Measurements from ENCODE around the gene L3MBTL4. TPM values are rescaled to one million over a fixed set of nuclear protein-coding genes. Genes with fewer than 3 reads are reported as not detected.

The L3MBTL4 gene
- total RNA-seq, 2 experiments from 2014 or later, result 0.19 to 0.47 TPM

DNA sequence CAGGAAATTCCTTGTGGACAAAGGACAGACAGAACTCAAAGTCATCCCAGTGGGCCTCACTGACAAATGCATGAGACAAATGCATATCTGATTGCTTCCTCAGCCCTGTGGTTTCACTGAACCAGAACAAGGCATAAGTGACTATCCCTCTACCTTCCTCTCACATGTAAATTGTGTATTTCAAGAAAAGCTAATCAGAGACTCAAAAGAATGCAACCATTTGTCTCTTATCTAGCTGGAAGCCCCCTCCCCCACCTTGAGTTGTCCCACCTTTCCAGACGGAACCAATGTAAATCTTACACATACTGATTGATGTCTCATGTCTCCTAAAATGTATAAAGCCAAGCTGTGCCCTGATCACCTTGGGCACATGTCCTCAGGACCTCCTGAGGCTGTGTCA lies 417.4 kb downstream of the L3MBTL4 start:
- Histone ChIP-seq H3K27ac (ENCODE audit: low read depth in 1 of 2, low read length in 2 of 2) (no peak overlapping the region), H3K9me3 (ENCODE audit: control insufficient read depth in 1 of 2, insufficient read depth in 1 of 2, low read length in 2 of 2) (peaks cover 0 to 11% of the 10 kb centered on the region in 2 experiments), H3K4me3 (ENCODE audit: low read length) (no peak overlapping the region), H3K36me3 (ENCODE audit: insufficient read depth, low read length) (no peaks in the 10 kb centered on the region), H3K4me1 (ENCODE audit: insufficient read depth, low read length) (no peaks in the 10 kb centered on the region), H3K27me3 (ENCODE audit: control insufficient read depth in 1 of 2, insufficient read depth in 2 of 2, low read length in 2 of 2) (no peaks in the 10 kb centered on the region)
- POLR2A ChIA-PET, result no interaction called here
- H3K9me3 Mint-ChIP-seq, result peaks cover 10% of the 10 kb centered on the region
- no peaks in the 10 kb centered on the region for H3K4me1 Mint-ChIP-seq (ENCODE audit: low read depth)
- ATAC-seq (ENCODE audit: poor library complexity) (no peak), DNase-seq (no peak)
- TF ChIP-seq, protein P1, sequence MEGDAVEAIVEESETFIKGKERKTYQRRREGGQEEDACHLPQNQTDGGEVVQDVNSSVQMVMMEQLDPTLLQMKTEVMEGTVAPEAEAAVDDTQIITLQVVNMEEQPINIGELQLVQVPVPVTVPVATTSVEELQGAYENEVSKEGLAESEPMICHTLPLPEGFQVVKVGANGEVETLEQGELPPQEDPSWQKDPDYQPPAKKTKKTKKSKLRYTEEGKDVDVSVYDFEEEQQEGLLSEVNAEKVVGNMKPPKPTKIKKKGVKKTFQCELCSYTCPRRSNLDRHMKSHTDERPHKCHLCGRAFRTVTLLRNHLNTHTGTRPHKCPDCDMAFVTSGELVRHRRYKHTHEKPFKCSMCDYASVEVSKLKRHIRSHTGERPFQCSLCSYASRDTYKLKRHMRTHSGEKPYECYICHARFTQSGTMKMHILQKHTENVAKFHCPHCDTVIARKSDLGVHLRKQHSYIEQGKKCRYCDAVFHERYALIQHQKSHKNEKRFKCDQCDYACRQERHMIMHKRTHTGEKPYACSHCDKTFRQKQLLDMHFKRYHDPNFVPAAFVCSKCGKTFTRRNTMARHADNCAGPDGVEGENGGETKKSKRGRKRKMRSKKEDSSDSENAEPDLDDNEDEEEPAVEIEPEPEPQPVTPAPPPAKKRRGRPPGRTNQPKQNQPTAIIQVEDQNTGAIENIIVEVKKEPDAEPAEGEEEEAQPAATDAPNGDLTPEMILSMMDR (IDR thresholded peaks at IDR 0.05), result no peak
- no peaks in the 10 kb centered on the region for H3K36me3 Mint-ChIP-seq (ENCODE audit: low read depth)
- H3K27me3 Mint-ChIP-seq, result no peaks in the 10 kb centered on the region
- no peak overlapping the region for H3K4me3 Mint-ChIP-seq
- no peak overlapping the region for H3K27ac Mint-ChIP-seq
- intact Hi-C loops (cut with DNase I, micrococcal nuclease), result no loop called here
- CTCF ChIA-PET, result no interaction called here

DNA sequence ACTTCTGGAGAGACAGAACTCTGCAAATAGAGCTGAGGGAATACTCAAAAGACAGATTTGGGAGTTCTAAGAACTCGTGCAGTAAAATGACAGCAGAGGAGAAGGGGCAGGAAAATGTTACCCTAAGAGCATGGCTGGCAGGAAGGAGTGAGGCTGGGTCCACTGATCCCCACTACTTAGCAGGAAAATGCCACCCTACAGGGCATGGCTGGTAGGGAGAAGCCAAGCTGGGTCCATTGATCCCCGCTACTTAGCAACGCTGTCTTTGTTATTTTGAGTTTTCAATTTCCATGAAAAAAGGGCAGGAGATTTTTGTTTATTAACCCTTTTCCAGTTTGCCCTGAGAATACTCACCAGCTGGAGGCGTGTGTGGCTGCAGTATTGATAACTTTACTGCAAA lies 419.1 kb downstream of the L3MBTL4 start:
- H3K27ac Mint-ChIP-seq, result no peak overlapping the region
- H3K9me3 ChIP-seq (ENCODE audit: control insufficient read depth in 1 of 2, insufficient read depth in 1 of 2, low read length in 2 of 2), result peaks cover 0 to 15% of the 10 kb centered on the region in 2 experiments
- POLR2A ChIA-PET, result no interaction called here

DNA sequence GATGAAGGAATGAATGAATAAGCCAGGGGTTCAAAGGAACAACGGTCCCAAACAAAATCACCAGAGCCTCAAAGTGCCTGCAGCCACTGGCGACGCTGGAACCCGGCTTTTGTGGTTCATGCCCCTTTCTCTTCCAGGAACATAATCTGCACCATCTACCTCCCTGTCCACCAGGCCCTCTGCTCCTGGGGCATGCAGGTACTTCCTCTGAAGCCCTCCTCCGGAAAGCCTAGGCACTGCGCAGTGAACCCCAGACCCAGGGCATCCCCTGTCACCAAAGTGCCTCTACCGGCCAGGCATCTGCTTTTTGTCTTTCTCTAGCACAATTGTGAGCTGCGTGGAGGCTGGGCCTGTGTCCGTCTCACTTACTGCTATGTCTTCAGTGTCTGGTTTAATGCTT lies 420.8 kb downstream of the L3MBTL4 start:
- Mint-ChIP-seq H3K4me1 (ENCODE audit: low read depth) (no peaks in the 10 kb centered on the region), H3K36me3 (ENCODE audit: low read depth) (no peaks in the 10 kb centered on the region), H3K27me3 (no peaks in the 10 kb centered on the region), H3K9me3 (no peaks in the 10 kb centered on the region), H3K4me3 (no peak overlapping the region), H3K27ac (no peak overlapping the region)
- H3K27ac ChIP-seq (ENCODE audit: low read depth in 1 of 2, low read length in 2 of 2), result no peak overlapping the region
- ChIA-PET CTCF (no interaction called here), POLR2A (no interaction called here)
- no peaks in the 10 kb centered on the region for H3K27me3 ChIP-seq (ENCODE audit: control insufficient read depth in 1 of 2, insufficient read depth in 2 of 2, low read length in 2 of 2)
- no peak for DNase-seq
- no peaks in the 10 kb centered on the region for H3K4me1 ChIP-seq (ENCODE audit: insufficient read depth, low read length)
- peaks cover 0 to 16% of the 10 kb centered on the region in 2 experiments for H3K9me3 ChIP-seq (ENCODE audit: control insufficient read depth in 1 of 2, insufficient read depth in 1 of 2, low read length in 2 of 2)
- H3K36me3 ChIP-seq (ENCODE audit: insufficient read depth, low read length), result no peaks in the 10 kb centered on the region
- TF ChIP-seq, protein P1 (IDR thresholded peaks at IDR 0.05), result no peak
- no peak overlapping the region for H3K4me3 ChIP-seq (ENCODE audit: low read length)
- intact Hi-C loops (cut with DNase I, micrococcal nuclease), result no loop called here
- no peak for ATAC-seq (ENCODE audit: poor library complexity)

More for the DNA sequence above, 419.1 kb downstream of the L3MBTL4 start:
- no peaks in the 10 kb centered on the region for H3K36me3 ChIP-seq (ENCODE audit: insufficient read depth, low read length)
- Mint-ChIP-seq H3K4me1 (ENCODE audit: low read depth) (no peaks in the 10 kb centered on the region), H3K4me3 (no peak overlapping the region), H3K27me3 (no peaks in the 10 kb centered on the region), H3K9me3 (peaks cover 10% of the 10 kb centered on the region), H3K36me3 (ENCODE audit: low read depth) (no peaks in the 10 kb centered on the region)
- CTCF ChIA-PET, result no interaction called here
- ATAC-seq (ENCODE audit: poor library complexity) (no peak), DNase-seq (no peak)
- no peaks in the 10 kb centered on the region for H3K27me3 ChIP-seq (ENCODE audit: control insufficient read depth in 1 of 2, insufficient read depth in 2 of 2, low read length in 2 of 2)
- TF ChIP-seq, protein P1 (IDR thresholded peaks at IDR 0.05), result no peak
- H3K4me1 ChIP-seq (ENCODE audit: insufficient read depth, low read length), result no peaks in the 10 kb centered on the region
- H3K4me3 ChIP-seq (ENCODE audit: low read length), result no peak overlapping the region
- intact Hi-C loops (cut with DNase I, micrococcal nuclease), result no loop called here
- H3K27ac ChIP-seq (ENCODE audit: low read depth in 1 of 2, low read length in 2 of 2), result no peak overlapping the region
